ENCODE results near the gene COL4A1.

Gene COL4A1

DNA sequence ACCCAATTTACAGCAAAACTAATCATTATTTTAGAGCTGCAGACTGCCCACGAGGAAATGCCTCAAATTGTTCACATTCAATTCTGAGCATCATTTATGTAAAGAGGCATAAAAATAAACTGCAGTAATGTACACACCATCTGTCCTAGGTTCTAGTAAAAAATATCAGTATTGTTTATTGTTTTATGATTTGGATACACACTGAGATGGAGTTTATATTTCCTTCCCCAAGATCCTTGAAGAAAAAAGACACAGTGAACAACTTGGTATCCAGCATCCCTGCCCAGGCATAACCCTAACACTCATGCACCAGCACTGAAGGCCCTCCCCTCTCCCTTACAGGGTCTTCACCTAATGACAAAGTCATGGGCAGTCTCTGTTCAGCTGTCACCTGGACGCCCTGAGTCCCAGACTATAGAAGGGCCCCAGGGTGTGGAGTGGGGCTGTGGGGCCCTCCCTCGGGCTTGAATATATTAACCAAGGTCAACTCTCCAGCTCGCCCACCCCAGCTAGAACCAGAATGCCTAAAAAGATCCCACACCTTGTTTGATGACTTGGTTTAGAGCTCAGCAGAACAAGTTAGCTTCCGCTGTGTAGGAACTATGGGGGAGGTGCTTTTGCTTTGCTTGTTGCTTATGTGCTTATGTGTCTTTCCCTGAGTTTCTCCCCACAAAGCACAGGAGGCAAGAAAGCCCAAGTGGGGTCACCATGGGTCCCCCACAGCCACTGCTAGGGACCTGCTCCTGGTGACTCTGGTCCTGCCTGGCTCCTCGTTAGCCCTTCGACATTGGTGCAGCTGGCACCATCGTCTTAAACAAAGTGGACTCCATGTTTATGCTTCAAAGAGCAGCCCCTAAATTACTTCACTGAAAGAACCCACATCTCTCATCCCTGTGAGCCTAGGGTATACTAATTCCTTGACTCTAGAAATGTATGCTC is 111.1 kb downstream of the COL4A1 start:
- DNase-seq (ENCODE audit: low read depth in 2 of 2) = no peak

DNA sequence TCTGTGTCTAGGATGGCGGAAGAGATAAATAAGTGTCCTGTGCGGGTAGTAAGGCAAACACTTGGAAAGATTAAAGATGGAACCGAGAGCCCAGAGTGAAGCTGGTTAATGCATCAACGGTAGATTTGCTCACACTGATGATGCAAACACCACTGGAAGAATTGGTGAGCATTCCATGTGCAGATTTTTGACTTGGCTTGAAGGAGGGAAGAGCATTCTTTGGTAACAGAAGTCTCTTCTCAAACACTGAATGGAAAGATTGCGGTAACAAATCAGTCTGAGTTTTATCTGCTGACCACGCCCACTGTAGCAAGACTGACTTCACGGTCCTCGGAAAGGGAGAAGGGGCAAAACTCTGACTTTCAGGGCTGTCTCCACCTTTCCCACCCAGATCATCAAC is 112.5 kb downstream of the COL4A1 start:
- DNase-seq (ENCODE audit: low read depth in 2 of 2) = no peak

DNA sequence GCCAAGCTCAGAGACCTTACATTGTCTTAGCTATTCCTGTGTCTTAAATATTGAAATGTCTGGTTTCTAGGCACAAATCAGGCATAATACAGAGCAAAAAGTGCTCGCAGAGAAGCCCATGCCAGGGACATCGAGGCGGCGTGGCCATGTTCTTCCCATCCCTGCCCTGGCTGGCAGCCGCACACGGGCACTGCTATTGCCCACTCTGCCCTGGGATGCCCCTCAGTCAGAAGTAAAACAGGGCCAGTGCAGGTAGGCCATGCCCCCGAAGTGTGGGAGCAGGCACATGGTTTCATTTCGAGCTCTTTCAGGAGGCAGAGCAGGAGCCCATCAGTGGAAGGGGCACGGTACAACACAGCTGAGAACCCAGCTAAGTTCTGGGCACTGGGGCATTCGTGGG is 113.5 kb downstream of the COL4A1 start:
- no peak for DNase-seq (ENCODE audit: low read depth in 2 of 2)

DNA sequence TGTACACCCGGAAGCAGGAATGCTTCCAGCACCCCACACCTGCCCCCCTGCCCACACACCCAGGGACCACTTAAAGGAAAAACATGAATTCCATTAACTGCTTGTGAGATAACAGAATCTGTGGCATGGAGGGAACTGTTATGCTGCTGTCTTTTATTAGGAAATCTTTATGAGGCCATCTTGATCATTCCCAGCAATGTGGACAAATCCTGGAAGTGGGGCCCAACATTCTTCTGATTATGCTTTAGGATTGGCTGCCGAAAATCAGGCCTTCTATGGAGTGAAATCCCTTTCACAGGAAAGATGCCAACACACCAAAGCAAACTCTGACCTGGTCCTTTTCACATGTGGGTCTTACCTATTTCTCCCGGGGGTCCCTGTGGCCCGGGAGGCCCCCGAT is 114.5 kb downstream of the COL4A1 start:
- no peak for DNase-seq (ENCODE audit: low read depth in 2 of 2)

DNA sequence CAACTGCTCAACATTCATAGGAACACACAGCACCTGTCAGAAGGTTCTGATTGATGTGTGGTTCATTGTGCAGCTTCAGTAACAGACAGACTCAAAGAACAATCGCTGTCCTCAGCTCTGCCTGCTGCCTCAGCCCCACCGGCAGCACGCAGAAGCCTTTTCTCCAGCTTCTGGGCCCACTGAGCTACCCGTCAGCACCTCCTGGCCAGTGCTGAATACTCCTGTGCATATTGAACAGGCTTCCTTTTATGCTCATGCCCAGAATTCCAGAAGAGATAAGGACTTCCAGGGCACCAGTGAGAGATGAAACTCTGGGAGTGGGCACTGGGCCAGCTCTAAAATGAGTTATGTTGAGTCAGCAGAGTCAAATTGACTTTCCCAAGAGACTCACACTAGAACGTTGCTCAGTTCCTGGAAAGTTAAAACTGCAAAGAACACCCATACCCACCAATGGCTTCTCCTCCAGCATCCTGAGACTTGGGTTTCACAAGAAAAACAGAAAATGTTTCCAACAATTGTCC is 119.3 kb downstream of the COL4A1 start:
- DNase-seq (ENCODE audit: low read depth in 2 of 2) = no peak

DNA sequence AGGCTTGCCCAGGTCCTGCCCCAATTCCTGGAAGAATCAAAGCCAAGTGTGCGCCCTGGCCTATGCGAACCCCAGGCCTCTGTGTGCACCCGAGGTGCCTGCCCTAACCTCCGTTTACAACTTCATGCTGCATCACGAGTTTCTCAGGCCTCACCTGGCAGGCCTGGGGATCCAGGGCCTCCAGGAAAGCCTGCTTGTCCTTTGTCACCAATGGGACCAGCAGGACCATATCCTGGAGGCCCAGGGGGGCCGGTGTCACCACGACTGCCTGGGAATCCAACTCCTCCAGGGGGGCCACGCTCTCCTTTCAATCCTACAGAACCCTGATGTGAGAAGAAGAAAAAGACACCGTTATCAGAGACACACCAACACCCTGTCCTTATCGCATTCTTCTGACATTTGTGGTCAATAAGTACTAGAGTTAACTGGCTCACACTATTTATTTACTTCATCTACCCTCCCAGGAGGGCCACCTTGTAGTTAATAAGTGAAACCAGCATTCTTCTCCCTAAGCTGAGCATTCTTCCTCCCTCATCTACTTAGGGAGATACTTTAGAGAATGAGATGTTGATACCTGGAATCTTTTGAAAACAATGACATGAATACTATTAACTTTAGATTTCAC is 120.6 kb downstream of the COL4A1 start:
- no peak for DNase-seq (ENCODE audit: low read depth in 2 of 2)

DNA sequence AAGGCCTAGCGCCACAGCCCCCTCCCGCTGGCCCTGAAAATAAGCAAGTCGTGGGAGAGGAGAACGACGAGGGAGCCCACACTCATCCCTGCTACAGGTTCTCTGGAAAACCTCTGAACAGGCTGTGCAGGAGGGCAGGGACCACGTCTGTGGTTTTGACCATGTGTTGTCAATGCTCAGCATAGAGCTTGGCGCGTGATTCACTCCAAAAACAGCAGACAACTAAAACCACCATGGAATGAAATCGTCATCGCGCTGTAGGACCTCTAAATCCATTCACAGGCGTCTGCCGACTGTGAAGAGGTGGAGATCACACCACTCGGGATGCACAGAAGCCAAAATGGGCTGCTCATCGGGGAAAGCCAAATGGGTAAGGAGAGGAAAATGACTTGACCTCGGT is 121.3 kb downstream of the COL4A1 start:
- no peak for DNase-seq (ENCODE audit: low read depth in 2 of 2)

DNA sequence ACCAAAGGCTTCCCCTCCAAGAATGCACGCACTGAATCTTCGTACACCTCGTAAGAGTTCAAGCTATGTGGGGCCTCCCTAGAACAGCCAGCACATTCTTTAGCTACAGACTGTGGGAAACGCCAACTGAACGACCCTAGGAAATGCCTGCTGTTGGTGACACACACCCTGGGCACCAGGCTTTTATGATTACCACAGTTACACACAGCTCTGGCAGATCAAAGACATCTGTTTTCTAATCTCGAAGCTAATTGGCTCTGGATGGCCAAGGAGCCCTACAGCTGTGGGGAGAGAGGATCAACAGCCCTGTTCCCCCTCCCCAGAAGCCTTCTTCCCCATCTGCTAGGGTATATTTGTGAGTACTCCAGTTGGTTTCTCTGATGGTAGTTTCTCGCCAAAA is 123.0 kb downstream of the COL4A1 start:
- no peak for DNase-seq (ENCODE audit: low read depth in 2 of 2)

DNA sequence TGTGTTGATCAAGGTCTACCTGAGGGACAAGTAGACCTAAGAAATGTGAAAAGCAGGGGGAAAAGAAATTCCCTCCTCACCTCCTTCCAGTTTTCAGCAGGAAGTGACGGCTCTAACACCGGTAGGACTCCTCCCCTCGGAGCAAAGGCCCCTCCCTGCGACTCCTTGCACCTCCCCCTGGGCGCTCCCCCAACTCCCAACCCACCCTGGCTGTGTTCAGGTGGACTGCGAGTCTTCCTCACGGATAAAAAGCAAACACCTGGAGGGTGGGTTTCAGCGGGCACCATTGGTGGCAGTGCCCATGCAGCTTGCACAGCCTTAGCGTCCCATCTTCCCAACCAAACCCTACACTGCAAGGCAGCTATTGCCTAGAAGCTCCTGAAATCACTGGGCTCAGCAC is 124.5 kb downstream of the COL4A1 start:
- no peak for DNase-seq (ENCODE audit: low read depth in 2 of 2)

DNA sequence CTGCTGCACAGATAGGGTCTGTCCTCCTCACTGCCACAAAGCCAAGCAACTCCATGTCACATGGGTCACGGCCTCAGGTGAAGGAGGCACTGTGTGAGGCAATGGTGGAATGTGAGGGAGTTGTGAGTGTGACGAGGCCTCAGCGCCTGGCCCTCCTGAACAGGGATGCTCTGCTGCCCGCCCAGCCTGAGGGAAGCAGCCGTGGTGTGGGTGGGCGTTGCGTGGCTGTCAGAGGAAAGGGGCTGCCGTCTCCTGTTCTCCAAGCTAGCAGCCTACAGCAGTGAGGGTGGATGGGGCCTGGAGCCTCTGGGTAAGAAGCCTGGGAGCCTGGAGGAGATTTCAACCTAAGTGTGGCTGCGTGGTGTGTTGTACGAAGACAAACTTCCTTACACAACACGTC is 125.0 kb downstream of the COL4A1 start:
- DNase-seq (ENCODE audit: low read depth in 2 of 2) = no peak

DNA sequence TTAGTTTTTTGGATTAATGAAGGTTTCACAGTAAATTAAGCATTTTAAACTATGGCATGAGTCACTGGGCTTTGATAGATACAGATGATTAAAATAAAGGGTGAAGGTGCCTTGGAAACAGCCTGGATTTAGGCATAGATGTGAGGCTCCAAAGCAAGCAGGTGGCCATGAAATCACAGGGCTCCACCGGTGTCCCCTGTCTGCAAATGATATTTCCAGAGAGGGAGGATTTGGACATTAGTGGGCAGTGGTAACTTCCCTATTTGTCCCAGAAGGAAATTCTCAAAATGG is 127.2 kb downstream of the COL4A1 start:
- no peak for DNase-seq (ENCODE audit: low read depth in 2 of 2)

DNA sequence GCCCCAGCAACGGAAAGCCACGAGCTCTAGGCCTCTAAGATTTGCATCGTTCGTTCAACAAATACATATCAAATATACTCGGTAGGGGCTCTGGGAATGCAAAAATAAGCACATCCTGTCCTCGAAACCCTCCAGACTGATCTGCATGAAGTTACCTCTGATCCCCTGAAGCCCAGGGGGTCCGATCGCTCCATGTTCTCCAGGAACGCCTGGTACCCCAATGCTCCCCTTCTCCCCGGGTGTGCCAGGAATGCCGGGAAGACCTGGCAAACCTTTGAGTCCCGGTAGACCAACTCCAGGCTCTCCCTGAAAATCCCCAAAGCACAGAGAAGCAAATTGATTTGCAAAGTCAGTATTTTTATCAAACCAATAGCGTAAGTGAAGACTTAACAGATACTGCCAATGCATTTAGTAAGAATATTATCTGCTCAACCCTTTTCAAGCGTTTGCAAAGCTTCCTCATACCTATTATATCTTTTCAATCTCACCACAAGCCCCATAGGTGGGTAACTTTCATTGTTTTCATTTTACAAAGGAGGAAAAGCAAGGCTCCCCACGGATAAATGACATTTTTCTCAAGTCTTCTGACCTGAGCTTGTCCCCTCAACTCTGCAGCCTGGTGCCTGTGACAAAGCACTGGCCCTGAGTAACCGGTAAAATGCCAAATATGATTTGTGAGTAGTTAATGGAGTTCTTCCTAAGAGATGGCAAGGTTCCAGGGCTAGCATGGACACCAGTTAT is 127.7 kb downstream of the COL4A1 start:
- DNase-seq (ENCODE audit: low read depth in 2 of 2) = no peak

DNA sequence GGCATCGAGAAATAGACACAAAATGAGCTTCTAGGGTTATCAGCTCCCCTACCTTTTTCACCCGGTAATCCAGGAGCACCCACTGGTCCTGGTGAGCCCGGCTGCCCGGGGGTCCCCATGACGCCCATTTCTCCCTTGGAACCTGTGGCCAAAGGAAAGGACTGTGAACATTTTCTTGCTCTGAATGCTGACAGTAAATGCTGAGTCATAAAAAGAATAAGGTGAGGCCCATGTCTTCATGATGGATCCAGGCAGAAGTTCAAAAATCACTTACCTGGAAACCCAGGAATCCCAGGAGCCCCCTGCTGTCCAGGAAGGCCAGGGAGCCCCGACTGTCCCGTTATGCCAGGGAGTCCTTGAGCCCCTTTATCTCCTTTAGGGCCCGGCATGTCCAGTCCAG is 129.2 kb downstream of the COL4A1 start:
- no peak for DNase-seq (ENCODE audit: low read depth in 2 of 2)

DNA sequence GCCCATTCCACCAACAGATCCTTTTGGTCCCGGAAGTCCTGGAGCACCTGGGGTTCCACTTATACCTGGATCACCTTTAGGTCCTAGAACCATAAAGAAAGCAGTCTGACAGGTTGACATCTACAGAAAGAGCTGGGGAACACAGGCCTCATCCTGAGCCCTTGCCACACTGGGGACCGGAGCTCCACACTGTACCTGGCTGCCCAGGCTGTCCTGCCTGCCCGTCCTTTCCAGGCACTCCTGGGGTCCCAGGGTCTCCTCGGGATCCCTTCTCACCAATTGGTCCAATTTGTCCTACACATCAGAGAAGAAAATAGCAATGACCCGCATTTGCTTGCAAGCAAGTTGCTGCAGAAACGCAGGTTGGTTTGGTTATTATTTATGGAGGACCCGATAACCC is 130.5 kb downstream of the COL4A1 start:
- DNase-seq (ENCODE audit: low read depth in 2 of 2) = no peak

DNA sequence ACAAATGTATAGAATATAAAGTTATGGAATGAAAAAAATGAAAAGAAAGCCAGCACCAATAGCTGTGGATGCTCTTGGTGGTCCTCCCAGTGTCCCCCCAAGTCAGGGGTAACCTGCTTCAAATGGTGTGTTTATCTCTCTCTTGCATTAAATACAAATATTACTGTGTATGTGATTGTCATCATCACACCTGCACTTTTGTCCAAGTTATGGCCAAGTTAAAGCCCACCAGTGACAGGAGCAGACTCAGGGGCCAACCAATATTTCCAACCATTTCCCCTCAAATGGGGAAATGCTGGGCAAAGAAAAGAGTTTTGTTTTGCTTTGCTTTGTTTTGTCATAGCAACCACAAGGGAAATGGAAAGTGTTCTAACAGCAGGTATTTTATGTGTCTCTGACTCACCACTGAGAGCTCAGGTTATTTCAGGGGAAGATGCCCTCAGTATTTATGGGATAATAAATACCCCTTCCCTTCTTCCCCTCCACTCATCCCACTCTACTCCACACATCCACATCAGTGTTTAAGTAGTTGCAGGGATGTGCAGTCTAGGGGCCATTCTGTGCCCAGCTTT is 133.6 kb downstream of the COL4A1 start:
- DNase-seq (ENCODE audit: low read depth in 2 of 2) = no peak

DNA sequence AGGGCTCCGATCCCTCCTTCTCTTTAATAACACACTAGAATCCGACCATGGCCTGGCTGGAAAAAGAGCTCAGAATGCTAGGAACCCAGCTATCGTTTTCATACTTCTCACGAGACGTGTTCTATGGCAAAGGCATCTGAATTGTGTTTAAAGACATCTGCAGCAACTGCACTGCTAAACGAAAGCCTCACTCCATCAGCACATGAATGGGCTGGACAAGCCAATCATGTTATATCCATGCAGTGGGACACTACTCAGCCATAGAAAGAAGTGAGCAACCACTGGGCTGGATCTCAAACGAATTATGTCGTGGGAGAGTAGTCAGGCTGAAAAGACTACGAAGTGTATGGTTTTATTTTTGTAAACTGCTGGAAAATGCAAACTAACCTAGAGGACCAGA is 136.1 kb downstream of the COL4A1 start:
- no peak for DNase-seq (ENCODE audit: low read depth in 2 of 2)

DNA sequence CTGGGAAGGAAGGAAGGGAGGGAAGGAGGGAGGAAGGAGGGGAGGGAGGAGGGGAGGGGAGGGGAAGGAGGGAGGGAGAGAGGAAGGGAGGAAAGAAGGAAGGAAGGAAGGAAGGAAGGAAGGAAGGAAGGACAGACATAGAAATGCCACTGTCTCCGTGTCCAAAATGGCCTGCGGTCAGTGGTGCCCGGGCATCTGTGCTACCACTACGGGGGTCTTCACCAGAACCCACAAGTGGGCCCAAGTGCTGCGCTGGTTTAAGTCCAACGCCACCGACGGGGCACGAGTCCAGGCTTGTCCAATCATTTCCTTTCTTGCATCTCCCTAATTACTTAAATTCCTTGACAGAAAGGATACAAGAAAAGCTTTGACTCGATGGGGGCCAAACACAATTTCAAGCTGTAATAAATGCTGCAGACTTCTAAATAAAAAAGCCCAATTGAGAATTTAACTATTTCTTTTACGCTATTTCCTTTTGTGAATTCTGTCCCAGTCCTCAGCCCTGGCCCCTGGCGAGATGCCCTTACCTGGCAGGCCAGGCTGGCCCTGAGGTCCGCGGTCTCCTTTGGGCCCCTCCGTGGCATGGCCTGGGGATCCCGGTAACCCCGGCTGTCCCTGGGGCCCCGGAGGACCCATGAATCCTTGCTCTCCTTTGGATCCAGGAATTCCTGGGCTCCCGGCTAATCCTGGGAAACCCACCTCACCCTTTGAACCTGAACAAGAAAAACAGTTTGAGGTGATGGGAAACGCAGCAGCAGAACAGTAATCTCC is 136.8 kb downstream of the COL4A1 start:
- DNase-seq (ENCODE audit: low read depth in 2 of 2) = no peak

DNA sequence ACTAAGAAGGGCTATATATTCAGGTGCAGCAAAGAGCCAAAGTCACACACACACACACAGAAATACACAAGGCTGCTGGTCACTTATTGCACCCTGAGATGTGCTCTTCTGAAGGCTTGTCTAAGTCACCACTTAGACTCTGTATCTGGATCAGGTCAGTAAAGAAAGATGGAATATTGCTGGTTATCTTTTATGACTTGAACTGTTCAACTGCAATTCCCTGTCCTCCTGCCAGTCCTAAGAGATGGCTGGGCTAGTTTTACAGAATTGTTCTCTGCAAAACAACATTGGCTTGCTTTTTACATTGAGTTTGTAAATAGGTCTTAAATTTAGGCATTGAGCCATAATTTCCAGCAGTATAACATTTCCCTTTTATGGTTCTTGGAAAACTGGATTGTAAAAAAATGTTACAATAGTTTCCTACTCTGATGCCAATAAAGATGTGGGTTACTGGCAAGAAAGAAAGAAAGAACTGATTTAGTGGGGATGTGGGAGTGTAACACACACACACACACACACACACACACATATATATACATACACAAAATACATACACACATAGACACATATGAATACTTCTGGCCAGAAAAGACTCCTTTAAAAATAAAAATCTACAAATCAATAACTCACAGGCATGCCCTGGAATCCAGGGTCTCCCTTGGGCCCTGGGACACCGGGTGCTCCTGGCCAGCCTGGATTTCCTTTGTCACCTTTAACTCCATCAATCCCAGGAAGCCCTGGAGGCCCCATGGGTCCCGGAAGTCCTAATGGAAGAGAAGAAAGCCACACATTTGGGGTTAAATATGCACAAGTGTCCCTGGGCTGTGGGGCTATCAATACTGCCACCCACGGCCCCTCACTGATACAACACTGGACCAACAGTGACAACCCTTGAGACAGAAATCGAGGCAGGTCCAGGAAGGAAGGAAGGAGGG is 137.7 kb downstream of the COL4A1 start:
- no peak for DNase-seq (ENCODE audit: low read depth in 2 of 2)

DNA sequence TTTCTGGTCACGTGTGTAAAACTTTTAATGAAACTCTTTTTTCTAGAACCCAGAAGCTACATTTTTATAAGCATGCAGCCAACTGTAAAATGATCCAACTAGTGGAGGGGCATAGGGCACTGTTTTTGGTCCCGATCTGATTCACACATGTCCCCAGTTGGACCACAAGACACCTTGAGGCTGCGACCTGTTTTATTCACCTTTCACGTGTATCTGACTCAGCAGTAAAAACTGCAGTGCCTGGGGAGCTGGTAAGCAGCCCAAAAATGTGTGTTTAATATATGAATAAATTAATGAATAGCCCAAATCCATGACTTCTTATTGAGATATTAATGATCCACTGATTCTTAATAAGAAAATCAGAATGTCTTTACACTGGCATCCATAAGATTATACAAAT is 140.4 kb downstream of the COL4A1 start:
- no peak for DNase-seq (ENCODE audit: low read depth in 2 of 2)

DNA sequence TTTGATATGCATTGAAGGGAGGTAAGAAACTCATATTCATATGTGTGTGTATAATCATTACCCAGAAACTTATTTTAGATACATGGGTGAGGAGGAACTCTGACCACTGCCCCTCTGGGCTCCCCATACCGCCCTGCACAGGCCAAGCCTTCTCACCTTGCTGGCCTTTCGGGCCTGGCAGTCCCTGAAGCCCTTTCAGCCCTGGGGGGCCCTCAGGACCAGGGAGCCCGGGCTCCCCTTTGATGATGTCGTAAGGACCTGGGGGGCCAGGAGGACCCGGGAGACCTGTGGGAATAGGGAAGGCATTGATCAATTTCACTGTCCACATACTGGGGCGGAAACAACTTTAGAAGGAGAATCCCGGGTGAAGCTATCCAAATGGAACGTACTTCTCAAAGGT is 142.3 kb downstream of the COL4A1 start:
- no peak for DNase-seq (ENCODE audit: low read depth in 2 of 2)
